Measurements from ENCODE around the gene UBE2L3.

DNA sequence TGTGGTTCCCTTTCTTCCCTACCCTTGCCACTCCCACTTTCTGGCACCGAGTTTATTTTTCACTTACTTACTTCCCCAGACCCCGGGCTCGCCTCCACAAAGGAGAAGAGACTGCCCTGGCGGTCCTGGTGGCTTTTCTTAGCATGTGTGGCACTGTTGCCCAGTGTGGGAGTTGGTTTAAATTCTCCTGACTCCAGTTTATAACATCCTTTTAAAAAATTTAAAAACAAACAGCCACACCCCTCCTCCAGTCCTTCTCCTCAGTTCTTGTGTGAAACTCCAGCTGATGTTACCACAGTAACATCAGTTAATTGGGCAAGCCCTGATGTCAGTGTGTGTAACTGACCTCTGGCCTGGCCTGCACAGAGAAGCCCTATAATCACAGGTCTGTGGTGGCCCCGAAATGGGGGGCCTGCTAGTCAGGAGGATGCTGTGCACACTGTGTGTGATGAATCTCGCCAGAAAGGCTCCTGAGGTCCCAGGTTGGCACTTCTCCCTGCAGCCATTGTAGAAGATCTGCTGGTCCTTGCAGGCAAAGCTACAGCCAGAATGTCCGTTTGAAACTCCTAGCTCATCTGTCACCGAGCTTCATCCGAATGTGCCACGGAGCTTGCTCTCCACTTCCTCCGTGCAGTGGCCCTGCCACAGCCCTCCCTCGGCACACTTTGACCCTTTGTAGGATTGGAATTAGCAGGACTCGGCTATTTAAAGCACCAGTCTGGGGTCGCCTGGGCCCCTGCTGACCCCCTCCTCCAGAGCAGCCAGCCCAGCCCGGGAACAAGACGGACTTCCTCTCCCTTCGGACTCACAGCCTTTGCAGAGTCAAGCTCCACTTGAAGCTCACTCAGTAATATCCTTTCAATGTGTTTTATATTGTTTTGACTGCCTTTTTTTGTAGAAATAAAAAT lies 54.8 kb downstream of the UBE2L3 start:
- TF ChIP-seq EZH2 (IDR thresholded peaks at IDR 0.05; ENCODE audit: low read length): no peak
- TF ChIP-seq, protein P1, sequence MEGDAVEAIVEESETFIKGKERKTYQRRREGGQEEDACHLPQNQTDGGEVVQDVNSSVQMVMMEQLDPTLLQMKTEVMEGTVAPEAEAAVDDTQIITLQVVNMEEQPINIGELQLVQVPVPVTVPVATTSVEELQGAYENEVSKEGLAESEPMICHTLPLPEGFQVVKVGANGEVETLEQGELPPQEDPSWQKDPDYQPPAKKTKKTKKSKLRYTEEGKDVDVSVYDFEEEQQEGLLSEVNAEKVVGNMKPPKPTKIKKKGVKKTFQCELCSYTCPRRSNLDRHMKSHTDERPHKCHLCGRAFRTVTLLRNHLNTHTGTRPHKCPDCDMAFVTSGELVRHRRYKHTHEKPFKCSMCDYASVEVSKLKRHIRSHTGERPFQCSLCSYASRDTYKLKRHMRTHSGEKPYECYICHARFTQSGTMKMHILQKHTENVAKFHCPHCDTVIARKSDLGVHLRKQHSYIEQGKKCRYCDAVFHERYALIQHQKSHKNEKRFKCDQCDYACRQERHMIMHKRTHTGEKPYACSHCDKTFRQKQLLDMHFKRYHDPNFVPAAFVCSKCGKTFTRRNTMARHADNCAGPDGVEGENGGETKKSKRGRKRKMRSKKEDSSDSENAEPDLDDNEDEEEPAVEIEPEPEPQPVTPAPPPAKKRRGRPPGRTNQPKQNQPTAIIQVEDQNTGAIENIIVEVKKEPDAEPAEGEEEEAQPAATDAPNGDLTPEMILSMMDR (optimal IDR thresholded peaks at IDR 0.05 in 1 of 3, IDR thresholded peaks at IDR 0.05 in 1 of 3, conservative IDR thresholded peaks at IDR 0.05 in 1 of 3; ENCODE audit: extremely low read depth in 1 of 3, insufficient read depth in 2 of 3, low read length in 3 of 3): no peak
